Natural killer cell (primary cell): ENCODE data around the gene ICAM5. TPM values are rescaled to one million over a fixed set of nuclear protein-coding genes. Genes with fewer than 3 reads are reported as not detected.

Experiments
- ATAC-seq, 3 donors: fragments of 150-1000 bp in 2 of 3; fragments of 200-7000 bp in 1 of 3; cut with Tn5 transposase; 1 replicate in 1 of 3; 2 replicates in 2 of 3; pipeline ENCODE4 v1.10.0; 2021; ENCODE audit warnings: mild to moderate bottlenecking in 2 of 3, moderate library complexity in 2 of 3
- DNase-seq, 2 donors: peaks; one replicate each; pipeline versions ENCODE4 v3.0.0 to v3.0.0-alpha.2; 2013 to 2021; ENCODE audit warnings: mixed read lengths in 1 of 2
- H3K27ac ChIP-seq: one replicate; pipeline ENCODE4 v1.5.1; 2013; ENCODE audit warnings: mild to moderate bottlenecking, low read length
- H3K27me3 ChIP-seq: one replicate; pipeline ENCODE4 v1.6.1; 2013; ENCODE audit warnings: low read length; ENCODE audit not compliant: control insufficient read depth, insufficient read depth
- H3K36me3 ChIP-seq: one replicate; pipeline ENCODE4 v1.6.1; 2013; ENCODE audit warnings: low read length; ENCODE audit not compliant: control insufficient read depth, insufficient read depth
- H3K4me1 ChIP-seq: one replicate; pipeline ENCODE4 v1.6.1; 2013; ENCODE audit warnings: low read length; ENCODE audit not compliant: control insufficient read depth, insufficient read depth
- H3K4me3 ChIP-seq: one replicate; pipeline ENCODE4 v1.5.1; 2013; ENCODE audit warnings: low read length
- H3K9me3 ChIP-seq: one replicate; pipeline ENCODE4 v1.6.1; 2013; ENCODE audit warnings: low read length; ENCODE audit not compliant: control insufficient read depth, insufficient read depth
- H3K27ac Mint-ChIP-seq, 2 donors: one replicate each; pipeline ENCODE4 v1.8.0; 2022; ENCODE audit warnings: mild to moderate bottlenecking in 2 of 2, mixed read lengths in 2 of 2, moderate library complexity in 1 of 2
- H3K27me3 Mint-ChIP-seq, 2 donors: one replicate each; pipeline ENCODE4 v1.8.0; 2022; ENCODE audit warnings: low read depth in 2 of 2, mixed read lengths in 2 of 2
- H3K36me3 Mint-ChIP-seq: one replicate; pipeline ENCODE4 v1.8.0; 2022; ENCODE audit warnings: mixed read lengths
- H3K4me1 Mint-ChIP-seq, 2 donors: one replicate each; pipeline ENCODE4 v1.8.0; 2022; ENCODE audit warnings: mixed read lengths in 2 of 2
- H3K4me3 Mint-ChIP-seq: one replicate; pipeline ENCODE4 v1.8.0; 2022; ENCODE audit warnings: mild to moderate bottlenecking, moderate library complexity, mixed read lengths
- H3K9me3 Mint-ChIP-seq, 2 donors: one replicate each; pipeline ENCODE4 v1.8.0; 2022; ENCODE audit warnings: mixed read lengths in 2 of 2
- WGBS: methylation state at CpG from one replicate; pipeline ENCODE4 v1.1.7; 2013; ENCODE audit warnings: missing lambda C conversion rate; ENCODE audit not compliant: insufficient coverage; 5-methylcytosine and 5-hydroxymethylcytosine counted together
- intact Hi-C: fragments of 100-400 bp; cut with micrococcal nuclease; formaldehyde crosslinking; loops from one replicate; pipeline ENCODE4 v1.14.2; 2022
- total RNA-seq, 4 donors: library from RNA; stranded (reverse); fragments of 120-200 nt in 1 of 4; gene quantifications; one replicate each; pipeline versions ENCODE4 v1.2.3 to v1.2.4, GENCODE V29; 2013 to 2022
- TF ChIP-seq, protein P1 (sequence below): fragments of 200-600 bp; IDR thresholded peaks from one replicate; pipeline ENCODE4 v1.8.0; 2022; ENCODE audit warnings: antibody characterized with exemption

ICAM5 gene
- total RNA-seq, 3 donors from 2014 or later (not counting 1 experiment from before 2014, with no cell fraction given): 1.1 to 1.6 (median 1.5) TPM

DNA sequence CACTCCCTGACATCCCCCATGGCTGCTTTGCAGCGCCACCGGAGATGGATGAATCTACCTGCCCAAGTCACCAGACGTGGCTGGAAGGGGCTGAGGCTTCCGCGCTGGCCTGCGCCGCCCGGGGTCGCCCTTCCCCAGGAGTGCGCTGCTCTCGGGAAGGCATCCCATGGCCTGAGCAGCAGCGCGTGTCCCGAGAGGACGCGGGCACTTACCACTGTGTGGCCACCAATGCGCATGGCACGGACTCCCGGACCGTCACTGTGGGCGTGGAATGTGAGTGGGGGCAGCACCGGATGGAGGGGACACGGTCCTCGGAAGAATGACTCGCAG lies 4.6 kb downstream of the ICAM5 start:
- intact Hi-C loops: loop anchor here (5.0 kb wide), 1 partner anchor 218 kb away; no protein-coding TSS in a partner anchor
- Histone ChIP-seq H3K4me3 (no peak overlapping the region), H3K27ac (no peak overlapping the region), H3K27me3 (peaks cover 45% of the 10 kb centered on the region), H3K9me3 (no peaks in the 10 kb centered on the region), H3K36me3 (no peaks in the 10 kb centered on the region), H3K4me1 (peaks cover 69% of the 10 kb centered on the region)
- DNase-seq (no peak), ATAC-seq (no peak)
- 38% methylated on average over 25 of the region's 25 CpGs for WGBS
- Mint-ChIP-seq H3K9me3 (no peaks in the 10 kb centered on the region), H3K4me1 (peaks cover 41 to 52% of the 10 kb centered on the region in 2 donors), H3K27me3 (peaks cover 7 to 27% of the 10 kb centered on the region in 2 donors), H3K27ac (no peak overlapping the region), H3K36me3 (no peaks in the 10 kb centered on the region), H3K4me3 (peak overlapping the region; percentile 89)
- TF ChIP-seq, protein P1, sequence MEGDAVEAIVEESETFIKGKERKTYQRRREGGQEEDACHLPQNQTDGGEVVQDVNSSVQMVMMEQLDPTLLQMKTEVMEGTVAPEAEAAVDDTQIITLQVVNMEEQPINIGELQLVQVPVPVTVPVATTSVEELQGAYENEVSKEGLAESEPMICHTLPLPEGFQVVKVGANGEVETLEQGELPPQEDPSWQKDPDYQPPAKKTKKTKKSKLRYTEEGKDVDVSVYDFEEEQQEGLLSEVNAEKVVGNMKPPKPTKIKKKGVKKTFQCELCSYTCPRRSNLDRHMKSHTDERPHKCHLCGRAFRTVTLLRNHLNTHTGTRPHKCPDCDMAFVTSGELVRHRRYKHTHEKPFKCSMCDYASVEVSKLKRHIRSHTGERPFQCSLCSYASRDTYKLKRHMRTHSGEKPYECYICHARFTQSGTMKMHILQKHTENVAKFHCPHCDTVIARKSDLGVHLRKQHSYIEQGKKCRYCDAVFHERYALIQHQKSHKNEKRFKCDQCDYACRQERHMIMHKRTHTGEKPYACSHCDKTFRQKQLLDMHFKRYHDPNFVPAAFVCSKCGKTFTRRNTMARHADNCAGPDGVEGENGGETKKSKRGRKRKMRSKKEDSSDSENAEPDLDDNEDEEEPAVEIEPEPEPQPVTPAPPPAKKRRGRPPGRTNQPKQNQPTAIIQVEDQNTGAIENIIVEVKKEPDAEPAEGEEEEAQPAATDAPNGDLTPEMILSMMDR: no peak

DNA sequence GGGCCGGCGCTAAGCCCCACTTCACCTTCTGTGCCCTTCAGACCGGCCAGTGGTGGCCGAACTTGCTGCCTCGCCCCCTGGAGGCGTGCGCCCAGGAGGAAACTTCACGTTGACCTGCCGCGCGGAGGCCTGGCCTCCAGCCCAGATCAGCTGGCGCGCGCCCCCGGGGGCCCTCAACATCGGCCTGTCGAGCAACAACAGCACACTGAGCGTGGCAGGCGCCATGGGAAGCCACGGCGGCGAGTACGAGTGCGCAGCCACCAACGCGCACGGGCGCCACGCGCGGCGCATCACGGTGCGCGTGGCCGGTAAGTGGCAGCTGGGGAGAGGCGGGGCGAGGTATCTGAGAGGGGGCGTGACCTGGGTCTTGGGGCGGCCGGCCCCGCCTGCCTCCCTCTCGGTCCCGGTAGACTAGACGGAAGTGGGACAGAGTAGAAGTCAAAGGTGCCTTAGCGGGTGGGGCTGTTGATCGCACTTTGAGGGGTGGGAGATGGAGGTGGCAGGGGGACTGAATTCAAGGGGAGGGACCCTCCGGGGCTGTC lies 5.6 kb downstream of the ICAM5 start:
- H3K4me1 Mint-ChIP-seq: peaks cover 37 to 47% of the 10 kb centered on the region in 2 donors
- Histone ChIP-seq H3K36me3 (no peaks in the 10 kb centered on the region), H3K9me3 (no peaks in the 10 kb centered on the region), H3K27me3 (peaks cover 37% of the 10 kb centered on the region), H3K4me1 (peaks cover 59% of the 10 kb centered on the region), H3K4me3 (peak overlapping the region; percentile 34), H3K27ac (no peak overlapping the region)
- intact Hi-C loops: no loop called here
- DNase-seq: peak; percentile 70 to 87
- no peaks in the 10 kb centered on the region for H3K36me3 Mint-ChIP-seq
- peak overlapping the region; percentile 61 to 86 for H3K27ac Mint-ChIP-seq
- H3K9me3 Mint-ChIP-seq: no peaks in the 10 kb centered on the region
- peaks cover 7 to 19% of the 10 kb centered on the region in 2 donors for H3K27me3 Mint-ChIP-seq
- WGBS: under 1% methylated on average over 48 of the region's 48 CpGs
- H3K4me3 Mint-ChIP-seq: peak overlapping the region; percentile 89
- ATAC-seq: peak; percentile 73 to 88 (median 73)
- TF ChIP-seq, protein P1: no peak

DNA sequence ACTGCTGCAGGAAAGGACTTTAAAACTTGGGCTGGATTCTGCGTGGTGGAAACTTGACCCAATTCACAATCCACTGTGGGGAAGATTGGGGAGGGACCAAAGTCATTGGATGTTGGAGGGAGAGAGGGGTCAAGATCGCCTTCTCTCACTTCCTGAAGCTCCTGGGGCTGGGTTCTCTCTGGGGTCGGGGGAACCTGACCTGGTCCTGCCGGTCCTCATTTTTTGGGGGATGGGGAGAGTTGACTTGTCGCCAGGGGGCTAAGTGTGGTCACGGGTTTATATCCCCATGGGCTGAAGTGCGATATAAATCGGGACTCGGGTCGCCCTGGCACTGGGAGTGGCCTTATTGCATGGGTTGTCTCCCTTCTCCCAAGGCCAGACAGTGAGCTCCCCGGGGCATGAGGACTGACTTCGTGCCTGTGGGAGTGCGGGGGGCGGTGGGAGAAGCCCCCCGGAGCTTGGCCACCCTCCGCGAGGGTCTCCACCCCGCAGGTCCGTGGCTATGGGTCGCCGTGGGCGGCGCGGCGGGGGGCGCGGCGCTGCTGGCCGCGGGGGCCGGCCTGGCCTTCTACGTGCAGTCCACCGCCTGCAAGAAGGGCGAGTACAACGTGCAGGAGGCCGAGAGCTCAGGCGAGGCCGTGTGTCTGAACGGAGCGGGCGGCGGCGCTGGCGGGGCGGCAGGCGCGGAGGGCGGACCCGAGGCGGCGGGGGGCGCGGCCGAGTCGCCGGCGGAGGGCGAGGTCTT lies 6.3 kb downstream of the ICAM5 start:
- DNase-seq: no peak
- intact Hi-C loops: no loop called here
- peaks cover 30% of the 10 kb centered on the region for H3K27me3 ChIP-seq
- TF ChIP-seq, protein P1: no peak
- Mint-ChIP-seq H3K27ac (peak overlapping the region; percentile 61 to 86), H3K9me3 (no peaks in the 10 kb centered on the region), H3K27me3 (peaks cover 7 to 15% of the 10 kb centered on the region in 2 donors), H3K4me1 (peaks cover 31 to 41% of the 10 kb centered on the region in 2 donors), H3K36me3 (no peaks in the 10 kb centered on the region), H3K4me3 (peak overlapping the region; percentile 89)
- 21% methylated on average over 58 of the region's 58 CpGs for WGBS
- ATAC-seq: no peak
- no peak overlapping the region for H3K27ac ChIP-seq
- no peaks in the 10 kb centered on the region for H3K36me3 ChIP-seq
- H3K9me3 ChIP-seq: no peaks in the 10 kb centered on the region
- peak overlapping the region; percentile 34 for H3K4me3 ChIP-seq
- H3K4me1 ChIP-seq: peaks cover 53% of the 10 kb centered on the region
